Neural cell (in vitro differentiated cells): ENCODE measurements around the gene SCTR. TPM values are rescaled to one million over a fixed set of nuclear protein-coding genes. Genes with fewer than 3 reads are reported as not detected.

Experiments
- H2AFZ ChIP-seq: fragments of 200-600, 300-800 bp; sonication (generic), shearing (Covaris generic); 2 replicates; pipeline ENCODE4 v1.6.0; 2014; ENCODE audit warnings: low read depth, mild to moderate bottlenecking, antibody characterized with exemption, low read length, moderate library complexity
- H3F3A ChIP-seq: fragments of 200-600 bp; shearing (Covaris generic); 2 replicates; pipeline ENCODE4 v1.6.1; 2016; ENCODE audit warnings: mild to moderate bottlenecking, moderate library complexity, mixed read lengths, antibody characterized with exemption, low read length; ENCODE audit not compliant: insufficient read depth, poor library complexity, severe bottlenecking
- H3K27ac ChIP-seq: fragments of 200-600, 300-800 bp; sonication (generic), shearing (Covaris generic); 2 replicates; pipeline ENCODE4 v1.5.1; 2014; ENCODE audit warnings: mild to moderate bottlenecking, low read length, moderate library complexity
- H3K27me3 ChIP-seq: fragments of 300-800, 200-600 bp; sonication (generic), shearing (Covaris generic); 2 replicates; pipeline ENCODE4 v1.6.0; 2014; ENCODE audit warnings: mild to moderate bottlenecking, low read depth, low read length, moderate library complexity; ENCODE audit not compliant: insufficient read depth
- H3K36me3 ChIP-seq: fragments of 300-800, 200-600 bp; sonication (generic), shearing (Covaris generic); 2 replicates; pipeline ENCODE4 v1.5.1; 2014; ENCODE audit warnings: mild to moderate bottlenecking, antibody characterized with exemption, low read length, moderate library complexity; ENCODE audit not compliant: insufficient read depth
- H3K4me2 ChIP-seq: fragments of 300-800, 200-600 bp; sonication (generic), shearing (Covaris generic); 2 replicates; pipeline ENCODE4 v1.6.0; 2014; ENCODE audit warnings: mild to moderate bottlenecking, low read length
- H3K4me3 ChIP-seq: fragments of 300-800, 200-600 bp; sonication (generic), shearing (Covaris generic); 2 replicates; pipeline ENCODE4 v1.5.1; 2014; ENCODE audit warnings: mild to moderate bottlenecking, low read length, moderate library complexity
- H3K79me2 ChIP-seq: fragments of 200-600 bp; shearing (Covaris generic); replicated peaks from 2 replicates; pipeline ENCODE4 v1.6.0; 2014; ENCODE audit warnings: mild to moderate bottlenecking, low read length, moderate library complexity; ENCODE audit not compliant: insufficient read depth
- H3K9ac ChIP-seq: fragments of 300-800, 200-600 bp; sonication (generic), shearing (Covaris generic); 2 replicates; pipeline ENCODE4 v1.6.1; 2016; ENCODE audit warnings: mild to moderate bottlenecking, low read length, mixed read lengths
- H3K9me2 ChIP-seq: fragments of 200-600 bp; shearing (Covaris generic); 2 replicates; pipeline ENCODE4 v1.6.1; 2016; ENCODE audit warnings: mild to moderate bottlenecking, low read length, mixed read lengths; ENCODE audit not compliant: insufficient read depth
- H3K9me3 ChIP-seq: fragments of 200-600, 300-800 bp; sonication (generic), shearing (Covaris generic); 2 replicates; pipeline ENCODE4 v1.6.1; 2016; ENCODE audit warnings: mild to moderate bottlenecking, mixed run types, low read length, moderate library complexity, mixed read lengths
- H4K20me1 ChIP-seq: fragments of 200-600 bp; shearing (Covaris generic); 2 replicates; pipeline ENCODE4 v1.6.1; 2016; ENCODE audit warnings: mild to moderate bottlenecking, mixed run types; ENCODE audit not compliant: insufficient read depth
- EP300 ChIP-seq: fragments of 450-650 bp; conservative IDR thresholded peaks from 2 replicates; pipeline ENCODE4 v1.6.1; 2014; ENCODE audit warnings: antibody characterized with exemption, mild to moderate bottlenecking, moderate library complexity; ENCODE audit not compliant: poor library complexity, severe bottlenecking
- EZH2 ChIP-seq: fragments of 200-600, 300-800 bp; shearing (Covaris generic), sonication (generic); IDR thresholded peaks from 2 replicates; pipeline ENCODE4 v1.6.1; 2014; ENCODE audit warnings: antibody characterized with exemption, low read length, borderline replicate concordance, mild to moderate bottlenecking; ENCODE audit not compliant: insufficient read depth, poor library complexity, severe bottlenecking
- MXI1 ChIP-seq: fragments of 450-650 bp; conservative IDR thresholded peaks from 2 replicates; pipeline ENCODE4 v1.6.1; 2014; ENCODE audit warnings: antibody characterized with exemption, mild to moderate bottlenecking; ENCODE audit not compliant: poor library complexity, severe bottlenecking
- POLR2AphosphoS5 ChIP-seq: IDR thresholded peaks from 2 replicates; pipeline ENCODE4 v1.6.1; 2012
- RAD21 ChIP-seq: fragments of 450-650 bp; conservative IDR thresholded peaks from 2 replicates; pipeline ENCODE4 v1.6.1; 2014; ENCODE audit warnings: antibody characterized with exemption, mild to moderate bottlenecking, moderate library complexity
- SMC3 ChIP-seq: fragments of 450-650 bp; conservative IDR thresholded peaks from 2 replicates; pipeline ENCODE4 v1.6.1; 2014; ENCODE audit warnings: antibody characterized with exemption, mild to moderate bottlenecking, moderate library complexity; ENCODE audit not compliant: poor library complexity
- TAF1 ChIP-seq: IDR thresholded peaks from 2 replicates; pipeline ENCODE4 v1.6.1; 2012; ENCODE audit warnings: low read depth
- polyA plus RNA-seq: library from polyadenylated mRNA; depleted of rRNA; stranded (reverse); fragments of >200 nt; gene quantifications from 2 replicates; pipeline ENCODE4 v1.2.3, GENCODE V29; 2014
- TF ChIP-seq, protein P1 (sequence below): fragments of 450-650 bp; IDR thresholded peaks from 2 replicates; pipeline ENCODE4 v1.5.1; 2014; ENCODE audit warnings: antibody characterized with exemption, mild to moderate bottlenecking, moderate library complexity; ENCODE audit not compliant: poor library complexity, severe bottlenecking
- TF ChIP-seq, protein P2 (sequence below): IDR thresholded peaks from 2 replicates; pipeline ENCODE4 v1.6.1; 2012; ENCODE audit warnings: borderline replicate concordance

The SCTR gene
- polyA plus RNA-seq, 1 donor from 2014 or later: 0.12 TPM

DNA sequence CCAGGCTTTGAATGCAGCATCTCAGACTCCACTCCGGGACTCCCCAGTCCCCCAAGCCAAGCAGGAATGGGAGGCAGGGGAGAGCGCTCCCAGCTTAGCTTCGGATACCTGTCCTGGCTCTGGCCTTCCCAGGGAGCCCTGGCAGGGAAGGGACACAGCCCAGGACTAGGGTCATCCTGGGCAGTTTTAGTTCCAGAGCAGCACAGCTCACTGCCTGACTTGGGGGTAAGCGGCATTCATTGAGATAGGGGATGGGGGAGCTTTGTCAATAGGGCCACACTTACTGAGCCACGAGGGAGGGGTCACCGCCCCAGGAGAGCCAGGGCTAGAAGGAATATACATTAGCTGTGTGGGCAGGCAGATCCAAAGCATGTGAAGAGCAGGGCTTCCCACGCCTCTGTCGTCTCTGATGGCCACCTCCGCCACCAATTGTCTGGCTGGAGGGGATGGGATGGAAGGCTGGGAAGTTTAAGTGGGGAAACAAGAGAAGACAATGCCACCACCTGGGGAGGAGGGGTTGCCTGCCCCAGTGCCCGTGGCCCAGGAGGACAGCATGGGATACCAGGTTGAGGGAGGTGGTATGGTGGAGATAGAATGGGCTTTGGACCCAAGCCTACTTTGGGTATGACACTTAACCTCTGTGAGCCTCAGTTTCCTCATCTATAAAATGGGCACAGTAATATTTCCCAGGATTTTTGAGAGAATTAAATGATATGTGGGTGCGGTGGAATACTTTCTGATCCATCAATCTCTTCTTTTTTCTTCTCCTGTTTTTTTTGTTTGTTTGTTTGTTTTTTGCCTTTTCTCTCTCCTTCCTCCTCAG lies 40.2 kb downstream of the SCTR start:
- Histone ChIP-seq H3K4me3 (no peak overlapping the region), H4K20me1 (no peaks in the 10 kb centered on the region), H3K27me3 (no peaks in the 10 kb centered on the region)

DNA sequence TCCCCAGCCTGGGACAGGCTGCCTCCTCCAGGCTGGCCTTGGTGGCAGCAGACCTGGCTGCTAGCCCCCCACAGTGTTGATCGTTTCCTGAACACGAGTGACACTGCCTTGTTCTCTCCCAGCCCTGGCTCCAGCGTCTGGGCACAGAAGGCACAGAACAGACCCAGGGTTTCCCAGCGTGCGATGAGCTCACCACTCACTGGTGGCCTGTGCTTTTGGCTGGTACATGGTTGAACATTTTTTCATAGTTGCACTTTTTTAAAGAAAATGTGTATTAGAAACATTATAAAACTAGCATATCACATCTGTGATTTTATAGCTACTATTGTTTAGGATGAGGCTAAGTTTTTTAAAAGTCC lies 40.9 kb downstream of the SCTR start:
- H4K20me1 ChIP-seq: no peaks in the 10 kb centered on the region
- H2AFZ ChIP-seq: no peak overlapping the region
- TF ChIP-seq TAF1 (no peak), MXI1 (no peak), RAD21 (no peak), POLR2AphosphoS5 (no peak), SMC3 (no peak), EP300 (no peak), EZH2 (no peak)
- TF ChIP-seq, protein P1, sequence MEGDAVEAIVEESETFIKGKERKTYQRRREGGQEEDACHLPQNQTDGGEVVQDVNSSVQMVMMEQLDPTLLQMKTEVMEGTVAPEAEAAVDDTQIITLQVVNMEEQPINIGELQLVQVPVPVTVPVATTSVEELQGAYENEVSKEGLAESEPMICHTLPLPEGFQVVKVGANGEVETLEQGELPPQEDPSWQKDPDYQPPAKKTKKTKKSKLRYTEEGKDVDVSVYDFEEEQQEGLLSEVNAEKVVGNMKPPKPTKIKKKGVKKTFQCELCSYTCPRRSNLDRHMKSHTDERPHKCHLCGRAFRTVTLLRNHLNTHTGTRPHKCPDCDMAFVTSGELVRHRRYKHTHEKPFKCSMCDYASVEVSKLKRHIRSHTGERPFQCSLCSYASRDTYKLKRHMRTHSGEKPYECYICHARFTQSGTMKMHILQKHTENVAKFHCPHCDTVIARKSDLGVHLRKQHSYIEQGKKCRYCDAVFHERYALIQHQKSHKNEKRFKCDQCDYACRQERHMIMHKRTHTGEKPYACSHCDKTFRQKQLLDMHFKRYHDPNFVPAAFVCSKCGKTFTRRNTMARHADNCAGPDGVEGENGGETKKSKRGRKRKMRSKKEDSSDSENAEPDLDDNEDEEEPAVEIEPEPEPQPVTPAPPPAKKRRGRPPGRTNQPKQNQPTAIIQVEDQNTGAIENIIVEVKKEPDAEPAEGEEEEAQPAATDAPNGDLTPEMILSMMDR: no peak
- TF ChIP-seq, protein P2, sequence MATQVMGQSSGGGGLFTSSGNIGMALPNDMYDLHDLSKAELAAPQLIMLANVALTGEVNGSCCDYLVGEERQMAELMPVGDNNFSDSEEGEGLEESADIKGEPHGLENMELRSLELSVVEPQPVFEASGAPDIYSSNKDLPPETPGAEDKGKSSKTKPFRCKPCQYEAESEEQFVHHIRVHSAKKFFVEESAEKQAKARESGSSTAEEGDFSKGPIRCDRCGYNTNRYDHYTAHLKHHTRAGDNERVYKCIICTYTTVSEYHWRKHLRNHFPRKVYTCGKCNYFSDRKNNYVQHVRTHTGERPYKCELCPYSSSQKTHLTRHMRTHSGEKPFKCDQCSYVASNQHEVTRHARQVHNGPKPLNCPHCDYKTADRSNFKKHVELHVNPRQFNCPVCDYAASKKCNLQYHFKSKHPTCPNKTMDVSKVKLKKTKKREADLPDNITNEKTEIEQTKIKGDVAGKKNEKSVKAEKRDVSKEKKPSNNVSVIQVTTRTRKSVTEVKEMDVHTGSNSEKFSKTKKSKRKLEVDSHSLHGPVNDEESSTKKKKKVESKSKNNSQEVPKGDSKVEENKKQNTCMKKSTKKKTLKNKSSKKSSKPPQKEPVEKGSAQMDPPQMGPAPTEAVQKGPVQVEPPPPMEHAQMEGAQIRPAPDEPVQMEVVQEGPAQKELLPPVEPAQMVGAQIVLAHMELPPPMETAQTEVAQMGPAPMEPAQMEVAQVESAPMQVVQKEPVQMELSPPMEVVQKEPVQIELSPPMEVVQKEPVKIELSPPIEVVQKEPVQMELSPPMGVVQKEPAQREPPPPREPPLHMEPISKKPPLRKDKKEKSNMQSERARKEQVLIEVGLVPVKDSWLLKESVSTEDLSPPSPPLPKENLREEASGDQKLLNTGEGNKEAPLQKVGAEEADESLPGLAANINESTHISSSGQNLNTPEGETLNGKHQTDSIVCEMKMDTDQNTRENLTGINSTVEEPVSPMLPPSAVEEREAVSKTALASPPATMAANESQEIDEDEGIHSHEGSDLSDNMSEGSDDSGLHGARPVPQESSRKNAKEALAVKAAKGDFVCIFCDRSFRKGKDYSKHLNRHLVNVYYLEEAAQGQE: no peak
- no peak overlapping the region for H3K4me3 ChIP-seq
- H3K36me3 ChIP-seq: no peaks in the 10 kb centered on the region
- H3K27me3 ChIP-seq: no peaks in the 10 kb centered on the region
- no peaks in the 10 kb centered on the region for H3K9me3 ChIP-seq
- no peak overlapping the region for H3K4me2 ChIP-seq
- H3K9ac ChIP-seq: no peak overlapping the region
- no peak overlapping the region for H3K27ac ChIP-seq
- H3K79me2 ChIP-seq: no peaks in the 10 kb centered on the region
- H3K9me2 ChIP-seq: no peaks in the 10 kb centered on the region
- H3F3A ChIP-seq: no peaks in the 10 kb centered on the region

More for the DNA sequence above, 40.2 kb downstream of the SCTR start:
- no peak overlapping the region for H3K9ac ChIP-seq
- H2AFZ ChIP-seq: no peak overlapping the region
- H3K79me2 ChIP-seq: no peaks in the 10 kb centered on the region
- no peak overlapping the region for H3K27ac ChIP-seq
- no peaks in the 10 kb centered on the region for H3K9me3 ChIP-seq
- H3F3A ChIP-seq: no peaks in the 10 kb centered on the region
- no peaks in the 10 kb centered on the region for H3K9me2 ChIP-seq
- H3K36me3 ChIP-seq: no peaks in the 10 kb centered on the region
- TF ChIP-seq EP300: no peak
- TF ChIP-seq POLR2AphosphoS5: no peak
- TF ChIP-seq MXI1: no peak
- TF ChIP-seq SMC3: no peak
- TF ChIP-seq, protein P1: no peak
- TF ChIP-seq TAF1: no peak
- no peak for TF ChIP-seq EZH2
- no peak for TF ChIP-seq RAD21
- TF ChIP-seq, protein P2: no peak
- no peak overlapping the region for H3K4me2 ChIP-seq
